ENCODE results near the gene HIVEP1.
A peak's percentile ranks its signal among the peaks of the same experiment; 100 is the strongest.
"Not testable (repeated sequence)": the region's sequence is repeated elsewhere in the genome, so short reads cannot be mapped to it uniquely, and the experiment has no call there.

The HIVEP1 gene

DNA sequence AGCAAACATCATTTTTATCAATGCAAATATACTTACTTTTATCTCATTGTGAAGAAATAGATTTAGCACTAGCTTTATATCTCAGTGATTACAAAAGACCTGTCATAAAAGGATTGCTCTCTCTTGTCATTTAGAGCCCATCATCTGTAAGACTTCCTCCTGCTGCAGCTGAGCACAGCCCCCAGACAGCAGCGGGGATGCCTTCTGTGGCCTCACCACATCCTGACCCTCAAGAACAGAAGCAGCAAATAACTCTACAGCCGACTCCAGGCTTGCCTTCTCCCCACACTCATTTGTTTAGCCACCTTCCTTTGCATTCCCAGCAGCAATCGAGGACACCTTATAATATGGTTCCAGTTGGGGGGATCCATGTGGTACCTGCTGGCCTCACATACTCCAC is 151.0 kb downstream of the HIVEP1 start:
- DNase-seq: no peak

DNA sequence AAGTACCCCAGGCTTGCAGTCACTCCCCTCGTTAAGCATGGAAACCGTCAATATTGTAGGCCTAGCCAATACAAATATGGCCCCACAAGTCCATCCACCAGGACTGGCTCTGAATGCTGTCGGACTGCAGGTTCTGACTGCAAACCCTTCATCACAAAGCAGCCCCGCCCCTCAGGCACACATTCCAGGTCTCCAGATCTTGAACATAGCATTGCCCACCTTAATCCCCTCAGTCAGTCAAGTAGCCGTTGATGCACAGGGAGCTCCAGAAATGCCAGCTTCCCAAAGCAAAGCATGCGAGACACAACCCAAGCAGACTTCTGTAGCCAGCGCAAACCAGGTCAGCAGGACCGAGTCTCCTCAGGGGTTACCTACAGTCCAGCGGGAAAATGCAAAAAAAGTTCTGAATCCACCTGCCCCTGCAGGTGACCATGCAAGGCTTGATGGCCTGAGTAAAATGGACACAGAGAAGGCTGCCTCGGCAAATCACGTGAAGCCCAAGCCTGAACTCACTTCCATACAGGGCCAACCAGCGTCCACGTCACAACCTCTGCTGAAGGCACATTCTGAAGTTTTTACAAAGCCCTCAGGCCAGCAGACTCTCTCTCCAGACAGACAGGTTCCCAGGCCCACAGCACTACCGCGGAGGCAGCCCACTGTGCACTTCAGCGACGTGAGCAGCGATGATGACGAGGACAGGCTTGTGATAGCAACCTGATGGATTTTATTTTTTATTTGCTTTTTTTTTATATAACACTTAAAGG is 151.8 kb downstream of the HIVEP1 start:
- no peak for DNase-seq

DNA sequence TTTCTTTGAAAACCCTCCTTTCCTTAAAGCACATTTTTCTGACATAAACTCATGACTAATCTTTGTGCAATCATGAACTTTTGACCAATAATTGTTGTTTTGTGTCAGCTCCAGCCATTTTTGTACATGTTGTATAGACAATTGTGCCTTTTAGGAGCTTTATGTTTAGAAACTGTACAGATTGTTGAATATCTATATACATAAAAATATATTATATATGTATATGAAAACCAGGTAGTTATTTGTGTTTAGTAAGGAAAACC is 152.3 kb downstream of the HIVEP1 start:
- no peak for DNase-seq

DNA sequence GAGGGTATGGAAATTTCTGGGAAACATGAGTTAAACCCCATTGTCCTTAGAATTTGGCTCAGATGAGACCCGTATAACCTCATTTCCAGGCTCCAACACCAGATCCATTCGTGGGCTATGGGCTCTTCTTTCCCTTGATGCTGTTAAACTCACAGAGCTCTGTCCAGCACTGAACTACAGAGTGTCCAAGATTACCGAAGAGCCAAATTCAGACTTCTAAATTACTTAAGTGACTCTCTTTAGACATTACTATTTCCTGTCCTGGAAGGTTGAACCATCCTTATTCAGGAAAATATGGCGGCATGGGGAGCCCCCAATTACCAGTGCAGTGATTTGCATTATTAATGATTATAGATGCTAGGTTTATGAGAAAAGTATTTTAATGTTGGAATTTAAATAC is 153.2 kb downstream of the HIVEP1 start:
- no peak for DNase-seq

DNA sequence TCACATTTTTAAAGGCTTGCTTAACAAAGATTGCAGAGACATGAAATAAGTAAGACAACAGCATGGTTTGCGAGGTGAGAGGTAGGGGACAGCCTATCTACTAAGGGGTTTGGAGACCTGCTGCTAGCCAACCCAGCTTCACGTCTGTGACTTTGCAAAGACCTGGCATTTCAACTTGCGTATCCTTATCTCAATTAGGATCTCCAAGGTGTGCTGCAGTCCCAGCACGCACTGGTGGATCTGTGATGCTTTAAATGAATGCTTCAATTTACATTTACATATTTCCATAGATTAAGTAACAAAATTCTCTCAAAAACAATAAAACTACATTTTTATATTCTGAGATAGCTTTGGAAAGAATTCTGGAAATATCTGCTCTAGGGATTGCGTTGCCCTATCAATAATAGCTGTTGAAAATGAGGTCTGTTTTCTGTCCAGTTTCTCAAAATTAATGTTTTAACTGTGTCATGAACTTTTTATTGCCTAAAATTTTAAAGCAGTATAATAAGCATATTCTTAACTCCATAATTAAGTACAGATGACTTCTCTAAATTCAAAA is 153.7 kb downstream of the HIVEP1 start:
- DNase-seq: no peak

DNA sequence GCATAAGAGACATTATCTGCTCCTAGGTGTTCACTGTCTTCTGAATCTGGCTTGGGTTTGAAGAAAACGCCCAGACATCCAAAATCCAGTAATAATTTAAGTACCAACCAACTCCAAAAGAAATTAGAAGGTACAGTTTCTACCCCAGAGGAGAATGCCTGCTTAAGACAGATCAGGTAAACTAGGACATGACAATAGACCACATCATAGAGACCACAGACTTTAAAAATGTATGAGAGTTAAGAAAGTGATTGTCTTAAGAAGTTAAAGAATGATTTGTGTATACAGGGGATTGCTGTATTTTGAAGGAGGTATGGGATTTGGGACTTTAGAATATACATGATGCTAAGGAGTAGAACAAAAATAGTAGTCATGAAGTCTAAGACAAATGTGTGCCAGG is 157.3 kb downstream of the HIVEP1 start:
- no peak for DNase-seq

DNA sequence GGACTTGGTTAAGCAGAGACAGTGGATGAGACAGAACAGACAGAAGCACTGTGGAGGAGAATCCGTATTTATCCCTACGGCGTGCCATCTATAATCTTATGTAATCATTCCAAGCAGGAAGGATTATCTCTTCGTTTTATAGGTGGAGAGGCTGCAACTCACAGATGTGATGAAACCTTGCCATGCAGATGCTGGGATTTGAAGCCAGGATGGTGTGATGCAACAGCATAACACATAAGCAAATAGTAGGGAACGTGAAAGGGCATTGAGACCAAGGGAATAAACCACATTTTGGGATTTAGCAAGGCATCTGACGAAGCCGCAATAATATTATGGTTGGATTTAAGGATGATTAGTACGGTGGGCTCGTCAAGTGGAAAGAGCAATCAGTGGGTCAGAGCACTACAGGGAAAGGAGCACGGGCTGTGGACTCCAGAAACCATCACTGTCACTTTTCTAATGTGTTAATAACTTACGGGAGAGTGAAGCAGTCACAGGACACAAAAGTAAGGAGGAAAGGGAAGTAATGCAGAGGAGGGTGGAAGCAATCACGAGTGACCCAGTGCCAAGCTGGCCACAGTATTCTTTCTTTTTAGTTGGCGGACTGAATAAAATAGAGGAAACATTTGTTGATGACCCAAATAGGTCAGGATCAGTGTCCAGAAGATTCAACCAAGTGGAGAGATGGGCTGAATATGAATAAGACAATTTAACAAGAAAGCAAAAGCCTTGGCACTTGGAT is 158.4 kb downstream of the HIVEP1 start:
- DNase-seq: peak; percentile 59 to 71

DNA sequence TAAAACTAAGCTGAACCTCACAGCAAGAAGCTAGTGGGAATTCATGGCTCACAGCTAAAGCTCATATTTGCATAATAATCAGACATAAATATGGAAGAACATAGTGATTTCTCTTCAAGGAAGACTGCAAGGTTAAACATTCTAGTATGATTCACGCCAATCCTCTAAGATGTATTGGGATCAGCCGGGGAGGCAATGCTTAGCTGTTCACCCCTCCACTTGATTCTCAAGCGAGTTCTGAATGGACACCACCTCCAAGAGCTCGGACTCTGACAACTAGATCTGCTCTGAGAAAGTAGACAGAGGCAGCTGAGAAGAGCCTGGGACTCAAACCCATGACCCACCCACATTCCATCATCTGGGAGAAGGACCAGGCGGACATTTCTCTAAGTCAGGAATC is 159.6 kb downstream of the HIVEP1 start:
- DNase-seq: no peak

DNA sequence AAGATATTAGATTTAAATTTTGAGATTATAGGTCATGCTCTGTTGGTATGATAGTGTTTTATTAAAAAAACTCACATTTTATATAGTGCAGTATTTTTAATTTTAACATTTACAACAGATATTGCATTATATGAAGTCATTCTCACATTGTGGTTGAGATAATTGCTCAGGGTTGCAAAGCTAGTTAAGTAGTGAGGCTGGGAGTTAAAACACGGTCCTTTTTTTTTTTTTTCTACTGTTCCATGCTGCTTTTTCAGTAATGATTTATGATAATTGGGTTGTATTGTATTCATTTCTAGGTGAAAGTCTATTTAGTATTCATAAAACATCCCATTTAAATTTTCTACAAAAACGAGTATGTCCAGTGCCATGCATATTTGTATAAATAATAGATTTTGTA is 160.5 kb downstream of the HIVEP1 start:
- no peak for DNase-seq

DNA sequence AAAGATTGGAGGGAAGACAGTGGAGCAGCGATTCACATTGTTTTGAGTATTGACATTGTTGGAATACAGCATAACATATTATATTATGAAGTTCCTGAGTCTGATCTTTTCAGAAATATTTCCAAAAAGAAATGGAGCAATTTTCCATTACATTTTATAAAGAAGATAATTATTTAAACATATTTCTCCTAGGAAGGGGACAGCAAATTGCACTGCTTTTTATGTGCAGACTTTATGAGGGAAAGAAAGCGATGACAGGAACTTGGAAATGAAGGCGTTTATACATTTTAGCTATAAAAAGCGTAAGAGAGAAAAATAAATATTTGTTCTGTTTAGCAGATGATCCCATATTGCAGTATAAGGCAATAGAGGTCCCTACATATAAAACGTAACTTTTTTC is 161.1 kb downstream of the HIVEP1 start:
- no peak for DNase-seq

DNA sequence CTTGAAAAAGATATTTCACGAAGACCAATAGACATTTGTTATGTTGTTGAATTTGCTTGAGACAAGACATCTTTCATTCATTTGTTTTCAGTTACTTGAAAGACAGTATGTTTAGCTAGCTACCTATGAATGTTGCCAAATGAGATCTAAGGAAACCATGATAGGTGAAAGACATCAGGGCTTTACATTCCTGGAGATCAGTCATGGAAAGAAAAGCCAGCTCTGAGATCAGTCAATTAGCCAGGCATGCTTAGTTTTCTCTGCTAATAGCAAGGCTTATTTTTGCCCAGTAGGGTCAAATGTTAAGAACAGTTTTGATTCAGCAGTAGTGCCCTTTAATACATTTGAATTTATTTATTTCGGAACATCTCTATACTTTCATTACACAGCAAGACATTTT is 161.5 kb downstream of the HIVEP1 start:
- no peak for DNase-seq

DNA sequence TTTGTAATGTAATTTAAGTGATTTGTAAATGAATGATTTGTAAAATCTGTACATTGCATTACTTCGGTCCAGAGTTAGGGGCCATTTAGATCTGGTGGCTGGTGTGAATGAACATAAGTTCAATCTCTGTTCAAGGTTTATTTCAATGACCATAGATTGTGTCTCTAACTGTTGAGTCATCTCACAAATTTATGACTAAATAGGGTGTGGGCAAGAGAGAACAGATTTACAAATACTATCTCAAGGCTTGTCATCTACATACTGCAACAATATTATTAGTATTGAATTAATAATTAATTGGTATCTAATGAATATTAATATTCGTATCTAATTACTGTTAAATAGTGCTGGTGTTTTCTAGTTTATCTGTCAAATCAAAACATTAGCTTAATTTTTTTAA is 162.8 kb downstream of the HIVEP1 start:
- DNase-seq: peak; percentile 28 to 40

DNA sequence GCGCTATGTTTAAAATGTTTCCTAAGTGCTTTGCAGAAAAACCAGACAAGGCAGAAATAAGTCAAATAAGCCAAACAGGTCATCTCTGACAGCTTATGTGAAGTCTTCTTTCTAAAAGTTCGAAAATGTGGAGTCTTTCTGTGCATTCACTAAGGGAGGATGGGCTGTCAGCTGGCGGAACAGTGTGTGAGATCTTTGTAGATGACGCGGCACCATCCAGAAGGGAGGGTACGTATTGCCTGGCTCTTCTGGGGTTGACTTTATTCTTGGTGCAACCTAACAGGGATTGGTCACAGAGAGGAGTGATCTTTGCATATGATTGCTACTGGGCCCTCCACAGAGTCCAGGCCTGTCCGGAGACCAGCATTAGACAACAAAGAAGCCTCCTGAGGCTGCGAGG is 163.5 kb downstream of the HIVEP1 start:
- no peak for DNase-seq

DNA sequence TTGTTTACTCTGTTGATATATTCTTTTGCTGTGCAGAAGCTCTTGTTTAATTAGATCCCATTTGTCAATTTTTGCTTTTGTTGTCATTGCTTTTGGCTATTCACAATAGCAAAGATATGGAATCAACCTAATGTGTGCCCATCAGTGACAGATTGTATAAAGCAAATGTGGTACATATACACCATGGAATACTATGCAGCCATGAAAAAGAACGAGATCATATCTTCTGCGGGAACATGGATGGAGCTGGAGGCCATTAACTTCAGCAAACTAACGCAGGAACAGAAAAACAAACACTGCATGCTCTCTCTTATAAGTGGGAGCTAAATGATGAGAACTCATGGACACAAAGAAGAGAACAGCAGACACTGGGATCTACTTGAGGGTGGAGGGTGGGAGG is 164.7 kb downstream of the HIVEP1 start:
- DNase-seq: not testable (repeated sequence)

DNA sequence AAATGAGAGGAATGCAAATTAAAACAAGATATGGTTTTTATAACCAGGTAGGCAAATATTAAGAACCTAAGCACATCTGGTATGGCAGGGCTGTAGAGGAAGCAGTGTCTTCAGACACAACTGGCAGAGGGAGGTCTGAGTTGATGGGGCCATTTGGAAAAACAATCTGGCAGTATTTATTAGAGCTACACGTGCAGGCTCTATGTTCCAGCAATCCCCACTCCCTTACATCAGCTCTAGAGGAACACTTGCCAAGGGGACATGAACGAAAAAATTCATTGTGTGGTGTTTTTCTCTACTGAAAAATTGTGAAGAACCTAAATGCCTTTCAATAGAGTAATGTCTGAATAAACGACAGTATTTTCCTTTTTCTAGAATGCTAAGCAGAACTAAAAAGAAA is 166.4 kb downstream of the HIVEP1 start:
- DNase-seq: no peak

DNA sequence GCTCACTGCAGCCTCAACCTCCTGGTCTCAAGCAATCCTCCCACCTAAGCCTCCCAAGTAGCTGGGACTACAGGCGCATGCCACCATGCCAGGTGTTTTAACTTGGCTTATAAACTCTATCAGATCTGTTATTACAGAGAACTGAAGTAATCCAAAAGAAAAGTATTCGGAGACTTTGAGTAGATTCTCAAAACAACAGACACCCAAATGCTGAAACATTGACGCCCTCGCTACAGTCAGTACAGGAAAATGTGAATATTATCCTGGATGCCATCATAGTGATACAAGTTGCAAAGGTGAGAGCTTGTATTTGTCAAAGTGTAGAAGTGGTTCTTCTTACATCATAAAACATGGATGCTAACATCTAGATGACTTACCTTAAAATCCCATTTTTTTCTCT is 169.4 kb downstream of the HIVEP1 start:
- no peak for DNase-seq

DNA sequence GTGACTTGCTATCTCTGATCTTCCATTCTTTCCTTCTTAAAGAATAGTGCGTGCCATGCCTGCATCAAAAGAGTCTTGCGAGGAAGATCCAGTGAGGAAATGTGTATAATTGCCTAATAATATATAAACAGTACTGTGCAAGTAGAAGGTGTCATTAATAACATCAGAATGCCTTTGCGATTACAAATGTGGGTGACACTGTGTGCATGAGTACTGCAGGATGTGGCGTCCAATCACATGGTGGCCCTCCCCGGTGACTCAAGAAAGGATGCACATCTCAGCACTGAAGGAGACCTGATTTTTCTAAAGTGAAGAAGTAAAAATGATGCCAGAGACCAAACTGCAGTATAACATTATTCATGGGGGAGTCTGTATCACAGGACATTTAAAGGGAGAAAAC is 170.6 kb downstream of the HIVEP1 start:
- DNase-seq: no peak

DNA sequence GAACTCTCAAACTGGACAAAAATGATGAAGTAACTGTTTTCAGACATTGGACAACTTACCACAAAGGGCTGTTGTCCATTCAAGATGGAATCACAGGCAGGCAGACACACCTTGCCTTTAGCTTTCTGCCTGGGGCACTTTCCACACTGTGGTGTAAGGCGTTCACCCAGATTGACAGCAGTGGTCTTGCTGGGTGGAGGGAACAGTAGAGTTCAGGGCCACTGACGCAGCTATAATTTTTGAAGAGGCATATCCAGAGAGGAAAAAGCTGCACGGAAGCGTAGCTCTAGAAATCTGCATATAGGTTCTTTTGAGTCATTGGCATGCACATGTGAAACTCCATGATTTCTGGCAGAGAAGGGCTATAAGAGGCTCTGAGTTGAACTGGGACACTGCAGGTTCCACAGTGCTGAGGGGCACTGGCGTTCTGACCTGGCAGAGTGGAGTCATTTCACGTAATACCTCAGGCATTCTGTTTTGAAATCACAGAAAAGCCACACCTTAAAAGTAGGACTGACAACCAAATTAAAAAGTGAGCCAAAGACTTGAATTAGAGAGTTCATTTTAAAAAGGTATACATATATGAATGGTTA is 173.1 kb downstream of the HIVEP1 start:
- no peak for DNase-seq

DNA sequence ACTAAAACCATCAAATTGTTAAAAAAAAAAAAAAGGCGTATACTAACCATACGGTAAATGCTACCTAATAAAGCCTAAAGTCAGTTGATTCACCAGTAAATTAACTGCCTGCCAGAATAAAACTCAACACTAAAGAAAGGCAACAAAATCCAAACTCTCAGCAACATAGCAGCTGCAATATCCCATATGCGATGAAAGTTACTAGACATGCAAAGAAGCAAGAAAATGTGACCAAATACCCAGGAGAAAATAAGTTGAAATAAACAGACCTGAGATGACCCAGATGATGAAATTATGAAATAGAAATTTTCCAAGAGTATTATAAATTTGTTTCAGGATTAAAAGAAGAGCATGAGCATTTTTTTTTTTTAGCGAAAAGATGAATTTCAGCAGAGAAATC is 174.4 kb downstream of the HIVEP1 start:
- DNase-seq: no peak

DNA sequence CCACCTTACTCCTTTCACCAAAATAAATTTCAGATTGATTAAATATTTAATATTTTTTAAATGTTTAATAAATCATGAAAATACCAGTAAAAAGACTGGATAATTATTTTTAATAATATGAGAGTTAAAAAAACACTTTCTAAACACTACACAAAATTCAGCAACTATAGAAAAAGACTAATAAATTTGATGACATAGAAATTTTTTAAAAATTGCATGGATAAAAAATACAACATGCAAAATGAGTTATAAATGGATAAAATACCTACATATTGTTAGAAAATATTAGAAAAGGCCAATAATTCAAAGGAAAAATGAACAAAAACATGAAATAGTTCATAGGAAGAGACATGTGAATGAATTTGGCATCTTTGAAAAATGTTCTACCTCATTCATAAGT is 177.0 kb downstream of the HIVEP1 start:
- no peak for DNase-seq

DNA sequence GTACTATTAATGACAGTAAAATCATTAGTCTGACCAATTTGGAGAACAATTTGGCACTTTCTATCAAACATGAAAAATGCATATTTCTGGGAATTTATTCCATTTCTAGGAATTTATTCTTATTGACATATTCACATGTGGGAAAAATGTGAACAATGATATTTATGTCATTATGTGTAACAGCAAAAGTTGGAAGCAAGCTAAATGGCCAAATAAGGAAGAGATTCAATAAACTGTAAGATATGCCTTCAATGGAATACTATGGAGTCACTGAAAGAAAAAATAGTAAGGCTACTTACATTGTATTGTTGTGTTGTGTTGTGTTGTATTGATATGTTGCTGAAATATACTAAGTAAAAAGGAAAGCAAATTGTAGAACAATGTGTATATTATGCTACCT is 177.5 kb downstream of the HIVEP1 start:
- DNase-seq: no peak

DNA sequence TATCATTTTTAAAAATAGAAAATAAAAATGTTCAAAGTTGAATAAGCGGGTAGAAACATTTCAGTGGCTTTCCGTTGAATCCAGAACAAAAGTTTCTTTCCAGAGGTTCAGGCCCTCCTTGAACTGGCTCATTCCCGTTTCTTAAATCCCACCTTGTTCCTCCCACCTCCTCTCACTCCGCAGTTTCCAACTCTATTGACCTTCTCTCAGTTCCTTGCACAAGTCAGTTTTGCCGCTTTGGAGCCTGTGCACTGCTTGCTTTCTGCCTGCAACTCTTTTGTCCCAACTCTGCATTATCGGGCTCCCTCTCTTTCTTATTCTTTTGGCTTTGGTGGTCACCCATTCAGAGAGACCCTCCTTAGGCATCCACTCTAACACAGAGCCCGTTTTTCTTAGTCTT is 178.1 kb downstream of the HIVEP1 start:
- DNase-seq: no peak

DNA sequence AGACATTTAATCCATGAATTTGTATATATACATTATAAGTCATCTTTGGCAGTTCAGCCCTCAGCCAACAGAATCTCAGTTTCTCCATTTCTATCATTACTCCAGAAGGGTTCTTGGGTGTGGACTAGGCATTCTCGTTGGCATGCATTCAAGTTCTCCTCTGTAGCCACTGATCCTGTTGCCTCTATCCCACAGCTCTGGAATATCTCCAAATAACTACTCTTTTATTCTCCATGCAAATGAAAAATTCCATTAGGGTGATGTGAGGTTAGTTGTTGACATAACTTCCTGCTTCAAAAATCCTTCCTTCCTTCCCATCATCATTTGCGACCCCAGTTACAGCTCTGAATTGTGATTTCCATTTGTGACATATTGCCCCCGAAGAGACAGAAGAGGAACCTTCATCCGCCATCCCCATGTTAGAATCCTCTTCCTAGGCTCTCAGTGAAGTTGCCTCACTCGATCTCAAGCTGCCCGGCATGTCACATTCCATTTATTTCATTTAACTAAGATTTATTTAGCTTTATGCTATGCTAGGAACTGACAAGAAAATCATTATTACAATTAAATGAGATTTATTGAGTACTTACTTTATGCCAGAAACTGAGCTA is 184.3 kb downstream of the HIVEP1 start:
- no peak for DNase-seq

DNA sequence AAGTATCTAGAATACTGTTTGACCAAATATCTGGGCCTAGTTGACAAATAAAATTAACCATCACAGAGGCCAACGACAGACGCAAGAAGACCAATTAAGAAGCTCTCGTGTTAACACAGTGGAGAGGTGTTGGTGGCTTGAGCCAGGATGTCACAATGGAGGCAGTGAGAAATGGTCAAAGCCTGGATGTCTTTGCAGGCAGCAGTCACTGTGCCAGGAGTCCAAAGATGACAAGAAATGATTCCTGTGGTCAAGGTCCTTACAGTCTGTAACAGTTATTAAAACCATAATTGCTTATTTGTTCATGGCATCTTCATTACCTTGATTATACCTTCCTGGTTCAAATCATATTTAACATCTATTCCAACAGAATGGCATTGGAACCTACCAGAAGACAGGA is 186.7 kb downstream of the HIVEP1 start:
- DNase-seq: no peak

Data from inflammatory macrophage (primary cell).